NK-92 (cell line): ENCODE data around the gene TMEM198.

Source experiments
- DNase-seq: peaks from one replicate; lab custom pipeline; 2025; ENCODE audit not compliant: unreplicated experiment; lab: John Stamatoyannopoulos, UW

Gene TMEM198

GRCh38 chr2:219508971-219509779 is 34.7 kb upstream of the TMEM198 start:
- no peak for DNase-seq

DNA sequence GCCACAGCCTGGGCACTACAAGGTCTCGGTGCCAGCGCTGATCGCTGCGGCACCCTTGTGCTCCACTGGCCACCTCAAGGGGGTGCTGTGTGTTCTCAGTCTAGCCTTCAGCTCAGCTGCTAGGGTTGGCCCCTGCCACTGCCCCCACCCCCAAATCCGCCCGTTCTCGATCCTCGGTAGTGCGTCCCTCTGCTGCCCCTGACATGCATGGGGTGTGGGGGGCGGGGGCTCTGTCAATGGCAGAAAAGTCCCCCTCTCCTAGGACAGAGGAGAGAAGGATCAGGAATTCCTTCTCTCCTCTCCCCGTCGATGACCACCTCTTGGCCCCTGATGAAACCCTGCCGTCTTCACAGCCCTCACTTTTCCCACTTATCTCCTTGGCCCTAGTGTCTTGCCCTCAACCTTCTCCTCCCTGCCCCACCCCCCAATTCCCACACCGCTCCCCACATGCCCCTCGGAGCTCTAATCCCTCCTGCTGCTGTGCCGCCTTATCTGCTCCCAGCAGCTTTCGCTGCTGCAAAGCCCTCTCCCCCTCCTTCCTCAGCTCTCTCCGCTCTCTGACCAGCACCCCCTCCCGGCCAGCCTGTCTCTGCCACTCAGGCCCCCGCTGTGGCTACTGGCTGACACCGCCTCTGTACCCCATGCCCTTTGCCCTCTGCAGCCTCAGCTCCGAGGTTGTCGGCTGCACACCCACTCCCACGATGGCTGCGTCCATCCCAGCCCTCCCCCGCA is 33.9 kb upstream of the TMEM198 start:
- no peak for DNase-seq

- DNase-seq, result no peak
These were observed 33.2 kb upstream of the TMEM198 start for GRCh38 chr2:219510512-219511135.

DNA sequence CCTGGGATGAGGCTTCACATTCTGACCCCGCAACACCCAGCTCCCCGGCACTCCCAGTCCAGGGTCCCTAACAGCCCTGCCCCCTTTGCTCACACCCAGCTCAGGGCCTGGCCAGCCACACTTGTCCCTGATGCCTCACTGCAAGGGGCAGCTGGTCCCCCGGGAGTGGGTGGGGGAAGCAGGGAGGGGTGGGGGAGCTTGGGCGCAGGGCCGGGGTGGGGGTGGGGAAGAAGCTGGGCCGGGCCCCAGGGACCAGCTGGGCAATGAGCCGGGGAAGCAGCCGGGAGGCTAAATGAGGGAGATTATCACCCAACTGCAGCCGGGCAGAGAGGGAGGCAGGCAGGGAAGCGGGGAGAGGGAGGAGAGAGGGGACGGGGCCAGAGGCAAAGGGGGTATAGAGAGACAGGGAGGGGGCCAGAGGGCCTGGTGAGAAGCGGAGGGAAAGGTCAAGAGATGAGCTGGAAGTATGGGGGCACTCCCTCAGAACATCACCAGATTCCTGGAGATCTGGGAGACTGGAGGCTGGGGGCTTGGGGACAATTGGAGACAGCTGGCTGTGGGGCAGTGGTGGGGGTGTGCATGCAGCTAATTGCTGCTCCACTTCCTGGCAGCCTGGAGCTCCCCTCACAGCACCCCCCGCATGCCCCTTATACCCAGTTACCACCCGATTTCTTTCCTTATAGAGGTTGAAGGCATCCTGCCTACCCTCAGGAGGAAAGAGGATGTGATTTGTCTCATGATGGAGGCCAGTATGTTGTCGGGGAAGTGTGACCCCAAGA is 32.1 kb upstream of the TMEM198 start:
- DNase-seq, result no peak

DNA sequence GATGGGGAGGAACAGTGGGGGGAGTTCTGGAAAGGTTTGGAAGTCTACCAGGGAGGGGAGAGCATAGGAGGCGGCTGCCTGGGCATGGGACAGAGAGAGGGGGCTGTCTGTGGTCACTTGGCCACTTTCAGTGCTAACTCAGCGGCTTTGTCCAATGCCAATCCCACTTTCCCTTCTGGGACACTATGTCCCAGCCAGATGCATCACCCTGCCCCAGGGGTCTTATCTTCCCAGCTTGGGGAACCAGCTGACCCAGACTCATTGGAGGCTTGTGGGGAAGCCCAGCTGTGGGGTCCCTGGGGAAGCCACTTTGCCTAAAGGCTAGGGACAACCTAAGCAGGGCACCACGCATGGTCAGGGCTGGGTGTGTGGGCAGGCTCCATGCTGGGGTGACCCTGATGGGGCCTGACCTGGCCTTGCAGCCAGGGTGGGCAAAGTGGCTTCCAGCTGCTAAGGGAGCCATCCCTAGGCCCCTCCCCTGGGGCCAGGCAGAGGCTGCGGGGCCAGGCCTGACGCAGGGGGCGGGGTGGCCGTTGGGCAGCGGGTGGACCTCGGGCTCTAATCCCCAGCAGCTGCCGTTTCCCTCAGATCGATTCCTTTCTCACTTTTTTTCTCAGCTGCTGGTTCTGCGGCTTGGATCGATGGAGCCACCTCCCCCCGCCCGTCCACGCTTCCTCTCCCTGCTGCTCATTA is 31.2 kb upstream of the TMEM198 start:
- no peak for DNase-seq

DNA sequence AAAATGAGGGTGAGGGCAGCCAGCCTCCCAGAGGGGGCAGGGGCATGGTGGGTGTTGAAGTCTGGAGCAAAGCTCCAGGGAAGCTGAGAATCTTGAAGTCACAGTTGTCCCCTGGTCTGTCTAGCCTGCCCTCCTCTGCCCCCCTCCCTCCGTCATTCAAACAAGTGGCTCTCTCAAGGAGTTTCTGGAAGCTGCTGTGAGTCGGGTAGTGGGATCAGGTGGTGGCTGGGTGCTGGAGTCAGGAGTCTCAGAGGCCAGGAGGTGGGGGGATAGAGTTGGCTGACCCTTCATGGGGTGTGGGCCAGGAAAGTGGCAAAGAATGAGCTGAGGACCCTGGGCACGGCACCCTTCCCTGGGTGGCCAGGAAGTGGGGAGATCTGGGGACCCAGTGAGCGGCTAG is 30.0 kb upstream of the TMEM198 start:
- no peak for DNase-seq

- no peak for DNase-seq
These were observed 29.5 kb upstream of the TMEM198 start, which contains the start of gene ASIC4 for GRCh38 chr2:219514196-219514761. ASIC4 (plus strand) TSS chr2:219514482; CDS start chr2:219514725, 243 bp downstream.

DNA sequence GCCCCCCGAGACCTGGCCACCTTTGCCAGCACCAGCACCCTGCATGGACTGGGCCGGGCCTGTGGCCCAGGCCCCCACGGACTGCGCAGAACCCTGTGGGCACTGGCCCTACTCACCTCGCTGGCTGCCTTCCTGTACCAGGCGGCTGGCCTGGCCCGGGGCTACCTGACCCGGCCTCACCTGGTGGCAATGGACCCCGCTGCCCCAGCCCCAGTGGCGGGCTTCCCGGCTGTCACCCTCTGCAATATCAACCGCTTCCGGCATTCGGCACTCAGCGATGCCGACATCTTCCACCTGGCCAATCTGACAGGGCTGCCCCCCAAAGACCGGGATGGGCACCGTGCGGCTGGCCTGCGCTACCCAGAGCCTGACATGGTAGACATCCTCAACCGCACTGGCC is 29.0 kb upstream of the TMEM198 start:
- no peak for DNase-seq

- DNase-seq, result no peak
These were observed 27.8 kb upstream of the TMEM198 start for GRCh38 chr2:219515874-219516629.

DNA sequence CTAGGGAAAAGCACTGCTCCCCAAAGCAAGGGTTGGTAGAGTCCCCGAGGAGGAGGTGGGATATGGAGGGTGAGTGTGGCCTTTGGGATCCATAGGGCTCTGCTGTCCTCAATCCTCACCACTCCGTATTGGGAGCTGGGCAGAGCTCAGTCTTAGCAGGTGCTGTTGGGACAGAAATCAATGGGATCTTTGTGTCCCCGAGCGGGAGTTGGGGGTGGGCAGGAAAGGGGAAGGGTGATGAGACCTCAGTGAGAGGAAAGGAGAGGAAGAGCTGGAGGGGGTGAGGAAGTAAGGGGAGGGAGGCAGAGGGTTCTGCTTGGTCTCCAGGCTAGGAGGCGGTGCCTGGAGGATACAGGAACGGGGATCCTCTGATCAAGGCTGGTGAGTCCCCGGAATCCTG is 26.9 kb upstream of the TMEM198 start:
- no peak for DNase-seq

- no peak for DNase-seq
These were observed 25.7 kb upstream of the TMEM198 start for GRCh38 chr2:219517954-219518778.

DNA sequence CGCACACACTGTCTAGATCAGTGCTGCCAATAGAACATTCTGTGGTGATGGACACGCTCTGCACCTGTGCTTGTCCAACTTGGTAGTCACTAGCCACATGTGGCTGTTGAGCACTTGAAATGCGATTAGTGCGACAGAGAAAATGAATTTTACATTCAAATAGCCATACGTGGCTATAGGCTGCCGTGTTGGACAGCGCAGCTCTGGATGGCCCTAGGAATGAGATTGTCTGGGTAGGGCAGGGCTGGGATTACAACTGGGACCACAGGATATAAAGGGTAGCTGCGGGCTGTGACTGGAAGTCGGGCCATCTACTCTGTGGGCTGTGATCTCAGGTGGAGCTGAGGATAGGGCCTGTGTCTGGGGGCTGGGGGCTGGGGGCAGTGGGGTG is 24.3 kb upstream of the TMEM198 start:
- no peak for DNase-seq

DNA sequence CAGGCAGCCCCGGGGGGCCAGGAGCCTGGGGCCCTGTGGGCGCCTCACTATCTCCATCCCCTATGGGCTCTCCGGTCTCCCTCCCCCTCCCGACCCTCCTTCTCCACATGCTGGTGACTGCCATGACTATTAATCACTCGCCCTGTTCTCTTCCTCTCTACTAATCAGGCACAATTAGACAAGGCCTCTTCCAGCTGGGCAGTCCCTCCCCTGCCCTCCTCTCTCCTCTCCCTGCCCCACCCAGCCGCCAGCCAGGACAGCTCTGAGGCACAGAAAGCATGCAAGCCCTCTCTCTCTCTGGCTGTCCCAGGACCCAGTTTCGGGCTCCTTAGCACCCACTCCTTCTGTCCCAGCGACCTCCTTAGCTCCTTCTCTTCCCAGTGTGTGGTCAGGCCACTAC is 23.7 kb upstream of the TMEM198 start:
- no peak for DNase-seq

DNA sequence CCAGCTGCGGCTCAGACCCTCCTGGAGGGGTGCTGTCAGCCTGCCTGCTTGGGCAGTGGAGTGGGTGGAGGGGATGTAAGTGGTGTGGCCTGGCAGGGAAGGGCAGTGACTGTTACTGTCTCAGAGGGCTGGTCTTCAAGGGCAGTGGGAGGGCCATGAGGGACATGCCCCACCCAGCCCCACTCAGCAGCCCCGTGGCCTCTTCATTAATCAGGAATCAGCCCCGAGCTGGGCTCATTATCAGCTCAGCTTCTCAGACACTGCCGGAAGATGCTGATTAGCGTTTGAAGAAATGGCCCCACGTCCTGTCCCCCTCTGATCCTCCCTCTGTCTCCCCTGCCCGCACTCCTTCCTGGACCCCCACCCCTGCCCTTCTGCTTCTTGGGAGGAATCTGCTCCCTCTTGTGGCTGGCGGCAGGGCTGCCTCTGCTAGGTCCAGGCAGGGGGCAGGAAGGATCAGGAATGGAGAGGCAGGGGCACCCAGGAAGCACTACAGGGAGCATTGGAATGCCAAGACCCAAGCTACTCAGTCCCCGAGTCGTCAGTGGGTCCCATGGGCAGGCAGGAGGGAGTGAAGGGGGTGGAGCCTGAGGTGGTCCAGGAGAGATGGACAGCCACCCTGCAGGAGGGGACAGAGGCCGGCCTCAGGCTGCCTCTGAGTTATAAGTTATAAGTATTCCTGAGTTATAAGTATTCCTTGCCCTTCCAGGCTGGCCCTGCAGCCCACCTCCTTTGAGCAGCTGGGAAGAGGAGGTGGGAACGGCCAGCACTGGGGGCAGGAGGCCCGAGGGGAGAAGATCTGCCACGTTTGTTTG is 22.6 kb upstream of the TMEM198 start:
- DNase-seq, result no peak

GRCh38 chr2:219522111-219523030 is 21.5 kb upstream of the TMEM198 start:
- DNase-seq, result no peak

- DNase-seq, result no peak
These were observed 20.7 kb upstream of the TMEM198 start for GRCh38 chr2:219523031-219523671.
